H9 (cell line): Measurements from ENCODE around the gene CMPK2. TPM values are rescaled to one million over a fixed set of nuclear protein-coding genes. Genes with fewer than 3 reads are reported as not detected.

Experiments
- DNase-seq: peaks from one replicate; pipeline ENCODE4 v3.0.0-alpha.2; 2017
- H2AFZ ChIP-seq: one replicate; pipeline ENCODE4 v1.6.1; 2013; ENCODE audit warnings: mild to moderate bottlenecking, low read length, control low read depth, moderate library complexity
- H2AK5ac ChIP-seq: 2 replicates; pipeline ENCODE4 v1.6.1; 2013; ENCODE audit warnings: low read length, control low read depth, mixed read lengths; ENCODE audit not compliant: insufficient read length
- H2BK120ac ChIP-seq: one replicate; pipeline ENCODE4 v1.6.1; 2013; ENCODE audit warnings: low read depth, mild to moderate bottlenecking, low read length, control low read depth, inconsistent platforms; ENCODE audit not compliant: poor library complexity, severe bottlenecking
- H2BK12ac ChIP-seq: 2 replicates; pipeline ENCODE4 v1.6.1; 2013; ENCODE audit warnings: low read length, control low read depth, mixed read lengths, low read depth; ENCODE audit not compliant: insufficient read length
- H2BK15ac ChIP-seq: 2 replicates; pipeline ENCODE4 v1.6.1; 2013; ENCODE audit warnings: low read depth, low read length, control low read depth
- H2BK20ac ChIP-seq: one replicate; pipeline ENCODE4 v1.6.1; 2013; ENCODE audit warnings: low read depth, mild to moderate bottlenecking, low read length, control low read depth, inconsistent platforms; ENCODE audit not compliant: poor library complexity, severe bottlenecking
- H2BK5ac ChIP-seq: 2 replicates; pipeline ENCODE4 v1.6.1; 2013; ENCODE audit warnings: low read length, control low read depth, mixed read lengths; ENCODE audit not compliant: insufficient read length
- H3K14ac ChIP-seq: 2 replicates; pipeline ENCODE4 v1.6.1; 2013; ENCODE audit warnings: low read length, control low read depth; ENCODE audit not compliant: insufficient read depth
- H3K18ac ChIP-seq: 2 replicates; pipeline ENCODE4 v1.6.1; 2013; ENCODE audit warnings: low read depth, mild to moderate bottlenecking, mixed read lengths, low read length, control low read depth; ENCODE audit not compliant: insufficient read length
- H3K23ac ChIP-seq: 2 replicates; pipeline ENCODE4 v1.6.1; 2013; ENCODE audit warnings: low read length, control low read depth, mixed read lengths, low read depth; ENCODE audit not compliant: insufficient read length
- H3K23me2 ChIP-seq: 2 replicates; pipeline ENCODE4 v1.6.1; 2013; ENCODE audit warnings: low read depth, mild to moderate bottlenecking, mixed read lengths, low read length, control low read depth; ENCODE audit not compliant: insufficient read length, poor library complexity, severe bottlenecking
- H3K27ac ChIP-seq: 2 replicates; pipeline ENCODE4 v1.5.1; 2013; ENCODE audit warnings: low read length, control low read depth, mixed read lengths, low read depth; ENCODE audit not compliant: insufficient read length
- H3K27me3 ChIP-seq: 2 replicates; pipeline ENCODE4 v1.6.1; 2013; ENCODE audit warnings: low read length, control low read depth, inconsistent platforms; ENCODE audit not compliant: insufficient read depth
- H3K4ac ChIP-seq: 2 replicates; pipeline ENCODE4 v1.6.1; 2013; ENCODE audit warnings: low read depth, mild to moderate bottlenecking, control low read depth, inconsistent platforms, low read length, moderate library complexity
- H3K4me1 ChIP-seq: 2 replicates; pipeline ENCODE4 v1.6.1; 2013; ENCODE audit warnings: low read length, control low read depth, inconsistent platforms; ENCODE audit not compliant: insufficient read depth
- H3K4me2 ChIP-seq: 2 replicates; pipeline ENCODE4 v1.6.1; 2013; ENCODE audit warnings: low read length, control low read depth, mixed read lengths; ENCODE audit not compliant: insufficient read length, insufficient read depth
- H3K56ac ChIP-seq: 2 replicates; pipeline ENCODE4 v1.6.1; 2013; ENCODE audit warnings: low read depth, mild to moderate bottlenecking, mixed read lengths, low read length, control low read depth; ENCODE audit not compliant: insufficient read length
- H3K79me1 ChIP-seq: 2 replicates; pipeline ENCODE4 v1.6.1; 2013; ENCODE audit warnings: low read depth, mild to moderate bottlenecking, moderate library complexity, low read length, control low read depth, inconsistent platforms; ENCODE audit not compliant: insufficient read depth, poor library complexity, severe bottlenecking
- H3K79me2 ChIP-seq: 2 replicates; pipeline ENCODE4 v1.6.1; 2013; ENCODE audit warnings: low read length, control low read depth, inconsistent platforms; ENCODE audit not compliant: insufficient read depth
- H3K9ac ChIP-seq: 2 replicates; pipeline ENCODE4 v1.6.1; 2013; ENCODE audit warnings: low read length, control low read depth, mixed read lengths; ENCODE audit not compliant: insufficient read length; ENCODE audit errors: extremely low read depth
- H3K9me3 ChIP-seq: one replicate; pipeline ENCODE4 v1.6.1; 2013; ENCODE audit warnings: low read depth, low read length, inconsistent platforms; ENCODE audit not compliant: control insufficient read depth
- H3T11ph ChIP-seq: one replicate; pipeline ENCODE4 v1.6.1; 2013; ENCODE audit warnings: mild to moderate bottlenecking, low read length, control low read depth, inconsistent platforms
- H4K20me1 ChIP-seq: one replicate; pipeline ENCODE4 v1.6.1; 2013; ENCODE audit not compliant: control insufficient read depth, insufficient read length, insufficient read depth
- H4K5ac ChIP-seq: 2 replicates; pipeline ENCODE4 v1.6.1; 2013; ENCODE audit warnings: low read depth, mild to moderate bottlenecking, mixed read lengths, low read length, control low read depth; ENCODE audit not compliant: insufficient read length
- H4K8ac ChIP-seq: replicated peaks from 2 replicates; pipeline ENCODE4 v1.6.1; 2013; ENCODE audit warnings: low read length, control low read depth, mixed read lengths, low read depth; ENCODE audit not compliant: insufficient read length
- H4K91ac ChIP-seq: 2 replicates; pipeline ENCODE4 v1.6.1; 2013; ENCODE audit warnings: low read depth, mild to moderate bottlenecking, moderate library complexity, mixed read lengths, low read length, control low read depth; ENCODE audit not compliant: insufficient read length
- H3K27ac Mint-ChIP-seq, 3 experiments: 2 replicates in 2 of 3; 3 replicates in 1 of 3; pipeline ENCODE4 v1.8.0; 2020 to 2021; ENCODE audit warnings: mixed read lengths in 3 of 3, mild to moderate bottlenecking in 1 of 3, moderate library complexity in 1 of 3
- H3K27me3 Mint-ChIP-seq: 2 replicates; pipeline ENCODE4 v1.8.0; 2021; ENCODE audit warnings: low read depth, mild to moderate bottlenecking, moderate library complexity, mixed read lengths
- H3K36me3 Mint-ChIP-seq, 3 experiments: 2 replicates in 2 of 3; 3 replicates in 1 of 3; pipeline ENCODE4 v1.8.0; 2020 to 2021; ENCODE audit warnings: low read depth in 3 of 3, mixed read lengths in 3 of 3; ENCODE audit not compliant: insufficient read depth in 1 of 3
- H3K4me1 Mint-ChIP-seq, 2 experiments: 2 replicates each; pipeline ENCODE4 v1.8.0; 2020; ENCODE audit warnings: mixed read lengths in 2 of 2
- H3K4me3 Mint-ChIP-seq, 2 experiments: 2 replicates in 1 of 2; 3 replicates in 1 of 2; pipeline ENCODE4 v1.8.0; 2020 to 2021; ENCODE audit warnings: mild to moderate bottlenecking in 2 of 2, mixed read lengths in 2 of 2, moderate library complexity in 1 of 2
- H3K9me3 Mint-ChIP-seq, 2 experiments: 2 replicates in 1 of 2; 3 replicates in 1 of 2; pipeline ENCODE4 v1.8.0; 2020; ENCODE audit warnings: mild to moderate bottlenecking in 2 of 2, mixed read lengths in 2 of 2, moderate library complexity in 1 of 2
- CTCF ChIP-seq: fragments of 200-600 bp; sonication (generic); conservative IDR thresholded peaks from 3 replicates; pipeline ENCODE4 v1.8.0; 2021; ENCODE audit warnings: antibody characterized with exemption, mild to moderate bottlenecking
- WGBS: extraction: QIAGEN DNeasy Blood & Tissue Kit; methylation state at CpG from one replicate; pipeline ENCODE4 v1.1.7; 2013; ENCODE audit warnings: missing lambda C conversion rate, low lambda C conversion rate, mixed read lengths; ENCODE audit not compliant: insufficient read length; ENCODE audit errors: extremely low coverage; 5-methylcytosine and 5-hydroxymethylcytosine counted together
- total RNA-seq: library from RNA; stranded (reverse); gene quantifications from 2 replicates; pipeline ENCODE4 v1.2.1, GENCODE V29; 2021

The CMPK2 gene
- total RNA-seq, 1 experiment from 2014 or later, result 0.90 TPM

- no peak for TF ChIP-seq CTCF
- Histone ChIP-seq H3K4me1 (no peaks in the 10 kb centered on the region), H3K9me3 (no peaks in the 10 kb centered on the region), H3K4me2 (no peak overlapping the region), H2BK5ac (no peak overlapping the region), H3T11ph (no peak overlapping the region), H3K27me3 (no peaks in the 10 kb centered on the region), H2BK15ac (no peak overlapping the region), H3K27ac (no peak overlapping the region), H3K9ac (no peak overlapping the region), H2AK5ac (no peak overlapping the region), H3K14ac (no peak overlapping the region), H4K5ac (no peak overlapping the region), H2AFZ (no peak overlapping the region), H3K79me2 (no peaks in the 10 kb centered on the region), H4K91ac (no peak overlapping the region), H2BK12ac (no peak overlapping the region), H3K79me1 (no peaks in the 10 kb centered on the region), H3K56ac (no peak overlapping the region), H2BK20ac (no peak overlapping the region), H3K23ac (no peak overlapping the region), H2BK120ac (no peak overlapping the region), H4K20me1 (no peaks in the 10 kb centered on the region), H3K18ac (no peak overlapping the region), H3K23me2 (no peaks in the 10 kb centered on the region), H4K8ac (no peak overlapping the region), H3K4ac (no peak overlapping the region)
- Mint-ChIP-seq H3K4me3 (no peak overlapping the region), H3K4me1 (no peaks in the 10 kb centered on the region), H3K9me3 (peaks cover 1 to 3% of the 10 kb centered on the region in 2 experiments; a peak in 4 of 5 replicates), H3K27me3 (peaks cover 2% of the 10 kb centered on the region), H3K27ac (no peak overlapping the region), H3K36me3 (no peaks in the 10 kb centered on the region)
- no CpG with 5 or more reads among the region's 2 CpGs for WGBS
- DNase-seq, result no peak
Measured at GRCh38 chr2:6908291-6908690, 42.6 kb upstream of the CMPK2 start.
